Nephron progenitor cell (in vitro differentiated cells): ENCODE results near the gene JMJD8.

ENCODE experiments used
- DNase-seq: peaks from one replicate; pipeline ENCODE4 v3.0.0; 2021
- H3K27ac Mint-ChIP-seq: 2 replicates; pipeline ENCODE4 v1.8.0; 2021; ENCODE audit warnings: mild to moderate bottlenecking, moderate library complexity, mixed read lengths
- H3K27me3 Mint-ChIP-seq: 2 replicates; pipeline ENCODE4 v1.8.0; 2021; ENCODE audit warnings: mild to moderate bottlenecking, low read depth, mixed read lengths; ENCODE audit not compliant: poor library complexity
- H3K36me3 Mint-ChIP-seq: 2 replicates; pipeline ENCODE4 v1.8.0; 2021; ENCODE audit warnings: low read depth, mixed read lengths
- H3K4me1 Mint-ChIP-seq: 2 replicates; pipeline ENCODE4 v1.8.0; 2021; ENCODE audit warnings: mixed read lengths
- H3K4me3 Mint-ChIP-seq: 2 replicates; pipeline ENCODE4 v1.8.0; 2021; ENCODE audit warnings: mild to moderate bottlenecking, moderate library complexity, mixed read lengths
- H3K9me3 Mint-ChIP-seq: 2 replicates; pipeline ENCODE4 v1.8.0; 2021; ENCODE audit warnings: mild to moderate bottlenecking, moderate library complexity, mixed read lengths
- CTCF ChIP-seq: fragments of 200-600 bp; sonication (generic); IDR thresholded peaks from 2 replicates; pipeline ENCODE4 v1.5.0; 2021; ENCODE audit warnings: antibody characterized with exemption

Gene JMJD8

GRCh38 chr16:680625-680945, 3.5 kb downstream of the JMJD8 start:
- no peak for TF ChIP-seq CTCF
- H3K4me3 Mint-ChIP-seq: peak overlapping the region; percentile 86
- no peaks in the 10 kb centered on the region for H3K9me3 Mint-ChIP-seq
- H3K27me3 Mint-ChIP-seq: peaks cover 10% of the 10 kb centered on the region
- peaks cover 10% of the 10 kb centered on the region for H3K36me3 Mint-ChIP-seq
- DNase-seq: no peak
- peaks cover 35% of the 10 kb centered on the region for H3K4me1 Mint-ChIP-seq
- H3K27ac Mint-ChIP-seq: no peak overlapping the region

- peaks cover 14% of the 10 kb centered on the region for H3K27me3 Mint-ChIP-seq
- H3K9me3 Mint-ChIP-seq: no peaks in the 10 kb centered on the region
- H3K27ac Mint-ChIP-seq: peak within 1 kb of the TSS; percentile 83
- H3K36me3 Mint-ChIP-seq: peaks cover 10% of the 10 kb centered on the region
- DNase-seq: peak; percentile 98
- no peak for TF ChIP-seq CTCF
- H3K4me1 Mint-ChIP-seq: peaks cover 38% of the 10 kb centered on the region
- peak within 1 kb of the TSS; percentile 86 for H3K4me3 Mint-ChIP-seq
These were observed 4.1 kb downstream of the JMJD8 start, which contains the start of gene STUB1 for GRCh38 chr16:679814-680624. Gene STUB1 (plus strand): TSS chr16:680410. CDS start chr16:680526, 116 bp downstream.

GRCh38 chr16:678858-679813, 5.0 kb downstream of the JMJD8 start:
- peak; percentile 74 for DNase-seq
- Mint-ChIP-seq H3K4me1 (peaks cover 42% of the 10 kb centered on the region), H3K27me3 (peaks cover 18% of the 10 kb centered on the region), H3K27ac (no peak overlapping the region), H3K9me3 (no peaks in the 10 kb centered on the region), H3K4me3 (peak overlapping the region; percentile 86), H3K36me3 (peaks cover 10% of the 10 kb centered on the region)
- TF ChIP-seq CTCF: no peak

GRCh38 chr16:678209-678857, 5.8 kb downstream of the JMJD8 start:
- TF ChIP-seq CTCF: no peak
- peaks cover 41% of the 10 kb centered on the region for H3K4me1 Mint-ChIP-seq
- H3K27ac Mint-ChIP-seq: no peak overlapping the region
- no peaks in the 10 kb centered on the region for H3K9me3 Mint-ChIP-seq
- peaks cover 10% of the 10 kb centered on the region for H3K36me3 Mint-ChIP-seq
- no peak overlapping the region for H3K4me3 Mint-ChIP-seq
- no peak for DNase-seq
- peaks cover 18% of the 10 kb centered on the region for H3K27me3 Mint-ChIP-seq

- Mint-ChIP-seq H3K9me3 (no peaks in the 10 kb centered on the region), H3K27me3 (peaks cover 18% of the 10 kb centered on the region), H3K4me3 (no peak overlapping the region), H3K4me1 (peaks cover 33% of the 10 kb centered on the region), H3K36me3 (peaks cover 10% of the 10 kb centered on the region), H3K27ac (no peak overlapping the region)
- TF ChIP-seq CTCF: no peak
- no peak for DNase-seq
These were observed 6.6 kb downstream of the JMJD8 start for GRCh38 chr16:677316-678190.
